ENCODE results near the gene HMGCS1.

- TF ChIP-seq CTCF (IDR thresholded peaks at IDR 0.05) = no peak
- TF ChIP-seq EP300 (IDR thresholded peaks at IDR 0.05) = no peak
These were observed 13.1 kb downstream of the HMGCS1 start for GRCh38 chr5:43300112-43300511.

Data from tibial nerve (tissue), 4 donors.